HFFc6 (cell line): ENCODE measurements around the gene CTR9. TPM values are rescaled to one million over a fixed set of nuclear protein-coding genes. Genes with fewer than 3 reads are reported as not detected.

Source experiments
- DNase-seq: peaks from one replicate; pipeline ENCODE4 v3.0.0-alpha.2; 2018
- H3K27ac Mint-ChIP-seq: 2 replicates; pipeline ENCODE4 v1.8.0; 2020; ENCODE audit warnings: mild to moderate bottlenecking, mixed read lengths
- H3K27me3 Mint-ChIP-seq: 2 replicates; pipeline ENCODE4 v1.8.0; 2021; ENCODE audit warnings: mild to moderate bottlenecking, moderate library complexity, mixed read lengths; ENCODE audit not compliant: insufficient read depth
- H3K36me3 Mint-ChIP-seq: 2 replicates; pipeline ENCODE4 v1.8.0; 2021; ENCODE audit warnings: low read depth, mixed read lengths
- H3K4me1 Mint-ChIP-seq: 2 replicates; pipeline ENCODE4 v1.8.0; 2020; ENCODE audit warnings: low read depth, mixed read lengths
- H3K4me3 Mint-ChIP-seq: 2 replicates; pipeline ENCODE4 v1.8.0; 2020; ENCODE audit warnings: mild to moderate bottlenecking, moderate library complexity, mixed read lengths
- H3K9me3 Mint-ChIP-seq: 2 replicates; pipeline ENCODE4 v1.8.0; 2020; ENCODE audit warnings: mild to moderate bottlenecking, mixed read lengths
- total RNA-seq, 6 experiments: library from RNA; stranded (reverse); fragmentation: NEBNext Ultra II Directional; extraction: Animal tissue kit (Norgen Biotek cat#: 25700); gene quantifications; 2 replicates in 1 of 6; 3 replicates in 5 of 6; pipeline ENCODE4 v1.2.3, GENCODE V29; 2021
- TF ChIP-seq, protein P1 (sequence below): fragments of 200-600 bp; sonication (generic); IDR thresholded peaks from 2 replicates; pipeline ENCODE4 v1.5.0; 2021; ENCODE audit warnings: antibody characterized with exemption, mild to moderate bottlenecking

The CTR9 gene
- total RNA-seq, 6 experiments from 2014 or later = 38.5 to 49.9 (median 44.2) TPM

DNA sequence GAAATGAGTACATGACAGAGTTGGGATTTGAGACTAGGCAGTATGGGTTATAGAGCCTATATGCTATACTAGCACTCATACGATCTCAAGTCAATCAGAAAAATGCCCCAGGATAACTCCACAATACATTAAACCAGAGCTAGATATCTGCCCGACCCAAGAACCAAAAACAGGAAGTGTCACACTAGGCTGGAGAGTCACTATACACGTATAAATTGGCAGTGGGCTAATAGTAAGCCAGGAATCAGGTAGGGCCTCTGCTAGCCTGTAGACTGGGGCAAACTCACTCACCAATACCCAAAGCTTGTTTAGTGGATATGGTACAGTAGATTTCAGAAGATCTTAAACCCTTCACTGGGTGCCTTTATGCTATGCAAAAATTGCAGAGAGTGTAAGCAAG, 73.8 kb downstream of the CTR9 start:
- peaks cover 22% of the 10 kb centered on the region for H3K4me1 Mint-ChIP-seq
- TF ChIP-seq, protein P1, sequence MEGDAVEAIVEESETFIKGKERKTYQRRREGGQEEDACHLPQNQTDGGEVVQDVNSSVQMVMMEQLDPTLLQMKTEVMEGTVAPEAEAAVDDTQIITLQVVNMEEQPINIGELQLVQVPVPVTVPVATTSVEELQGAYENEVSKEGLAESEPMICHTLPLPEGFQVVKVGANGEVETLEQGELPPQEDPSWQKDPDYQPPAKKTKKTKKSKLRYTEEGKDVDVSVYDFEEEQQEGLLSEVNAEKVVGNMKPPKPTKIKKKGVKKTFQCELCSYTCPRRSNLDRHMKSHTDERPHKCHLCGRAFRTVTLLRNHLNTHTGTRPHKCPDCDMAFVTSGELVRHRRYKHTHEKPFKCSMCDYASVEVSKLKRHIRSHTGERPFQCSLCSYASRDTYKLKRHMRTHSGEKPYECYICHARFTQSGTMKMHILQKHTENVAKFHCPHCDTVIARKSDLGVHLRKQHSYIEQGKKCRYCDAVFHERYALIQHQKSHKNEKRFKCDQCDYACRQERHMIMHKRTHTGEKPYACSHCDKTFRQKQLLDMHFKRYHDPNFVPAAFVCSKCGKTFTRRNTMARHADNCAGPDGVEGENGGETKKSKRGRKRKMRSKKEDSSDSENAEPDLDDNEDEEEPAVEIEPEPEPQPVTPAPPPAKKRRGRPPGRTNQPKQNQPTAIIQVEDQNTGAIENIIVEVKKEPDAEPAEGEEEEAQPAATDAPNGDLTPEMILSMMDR = no peak

DNA sequence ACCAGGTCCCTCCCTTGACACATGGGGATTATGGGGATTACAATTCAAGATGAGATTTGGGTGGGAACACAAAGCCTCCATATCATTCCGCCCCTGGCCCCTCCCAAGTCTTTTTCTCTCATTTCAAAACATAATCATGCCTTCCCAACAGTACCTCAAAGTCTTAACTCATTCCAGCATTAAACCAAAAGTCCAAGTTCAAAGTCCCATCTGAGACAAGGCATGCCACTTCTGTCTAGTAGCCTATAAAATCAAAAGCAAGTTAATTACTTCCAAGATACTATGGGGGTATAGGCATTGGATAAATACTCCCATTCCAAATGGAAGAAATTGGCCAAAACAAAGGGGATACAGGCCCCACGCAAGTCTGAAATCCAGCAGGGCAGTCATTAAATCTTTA, 77.4 kb downstream of the CTR9 start:
- Mint-ChIP-seq H3K27me3 (no peaks in the 10 kb centered on the region), H3K9me3 (no peaks in the 10 kb centered on the region; the same call in 1 of the 2 replicates), H3K4me1 (peaks cover 7% of the 10 kb centered on the region), H3K4me3 (no peak overlapping the region), H3K36me3 (no peaks in the 10 kb centered on the region), H3K27ac (no peak overlapping the region)
- no peak for DNase-seq
- TF ChIP-seq, protein P1 = no peak

More for the DNA sequence above, 73.8 kb downstream of the CTR9 start:
- H3K36me3 Mint-ChIP-seq = no peaks in the 10 kb centered on the region
- H3K27ac Mint-ChIP-seq = no peak overlapping the region
- no peaks in the 10 kb centered on the region; the same call in 1 of the 2 replicates for H3K9me3 Mint-ChIP-seq
- DNase-seq = no peak
- no peaks in the 10 kb centered on the region for H3K27me3 Mint-ChIP-seq
- no peak overlapping the region for H3K4me3 Mint-ChIP-seq

DNA sequence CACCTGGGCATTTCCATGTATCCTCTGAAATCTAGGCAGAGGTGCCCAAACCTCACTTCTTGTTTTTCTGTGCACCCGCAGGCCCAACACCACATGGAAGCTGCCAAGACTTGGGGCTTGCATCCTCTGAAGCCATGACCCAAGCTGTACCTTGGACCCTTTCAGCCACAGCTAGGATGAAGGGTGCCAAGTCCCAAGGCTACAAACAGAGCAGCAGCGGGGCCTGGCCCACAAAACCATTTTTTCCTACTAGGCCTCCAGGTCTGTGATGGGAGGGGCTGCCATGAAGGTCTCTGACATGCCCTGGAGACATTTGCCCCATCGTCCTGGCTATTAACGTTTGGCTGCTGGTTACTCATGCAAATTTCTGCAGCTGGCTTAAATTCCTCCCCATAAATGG, 78.1 kb downstream of the CTR9 start:
- Mint-ChIP-seq H3K36me3 (no peaks in the 10 kb centered on the region), H3K27ac (no peak overlapping the region), H3K4me1 (no peaks in the 10 kb centered on the region), H3K27me3 (no peaks in the 10 kb centered on the region), H3K4me3 (no peak overlapping the region), H3K9me3 (no peaks in the 10 kb centered on the region; the same call in 1 of the 2 replicates)
- no peak for DNase-seq
- TF ChIP-seq, protein P1 = no peak

Other genes starting within 250 kb of the CTR9 start
- gene RNF141, start 210.1 kb upstream of the CTR9 start, total RNA-seq = 10 to 100 TPM; 41.9 to 55.8 (median 55.1) TPM
- under 1 TPM in 1 of 6 experiments, not detected in 5; 0.09 TPM for gene LYVE1, start 182.6 kb upstream of the CTR9 start, total RNA-seq
- gene IRAG1, start 57.5 kb upstream of the CTR9 start, total RNA-seq = 10 to 100 TPM; 35.5 to 73.3 (median 38.2) TPM
- gene EIF4G2, start 57.7 kb downstream of the CTR9 start, total RNA-seq = 1,000 to 10,000 TPM; 1,163 to 1,334 (median 1,242) TPM
- 10 to 100 TPM; 24.0 to 29.0 (median 26.4) TPM for gene ZBED5, start 106.8 kb downstream of the CTR9 start, total RNA-seq